Measurements from ENCODE around the gene FCN3. TPM values are rescaled to one million over a fixed set of nuclear protein-coding genes. Genes with fewer than 3 reads are reported as not detected.

The FCN3 gene
- total and polyA plus RNA-seq, 9 of the 15 experiments (the other 6 are each of a cell fraction or from before 2014, with no cell fraction given) = 0.49 TPM; not detected in 8

GRCh38 chr1:27355683-27356082 is 18.9 kb downstream of the FCN3 start:
- H3K9me1 ChIP-seq (ENCODE audit: control insufficient read depth, insufficient read depth, low read length) = no peaks in the 10 kb centered on the region
- H3K9me3 ChIP-seq (replicated peaks; ENCODE audit: control insufficient read depth, insufficient read depth, low read depth, low read length) = no peaks in the 10 kb centered on the region
- H3K4me2 ChIP-seq (ENCODE audit: insufficient read depth, low read length) = no peak overlapping the region
- H3K4me1 ChIP-seq (replicated peaks in 1 of 2; ENCODE audit: control insufficient read depth in 2 of 2, insufficient read depth in 2 of 2, low read length in 2 of 2) = peaks cover 20 to 53% of the 10 kb centered on the region in 2 experiments
- H3K4me3 ChIP-seq = no peak overlapping the region
- intact Hi-C loops (cut with micrococcal nuclease) (loop anchor here (5.0 kb wide), 2 partner anchors 37 to 53 kb away; partner anchors contain the start of gene GPR3), in situ Hi-C loops (cut with MboI) (no loop called here)
- H2AFZ ChIP-seq (ENCODE audit: low read depth, low read length) = no peak overlapping the region
- DNase-seq (ENCODE audit: extremely low read depth in 1 of 4, low spot score in 3 of 4) (no peak), FAIRE-seq (no peak), ATAC-seq (no peak)
- H3K9ac ChIP-seq (ENCODE audit: insufficient read depth in 1 of 2, low read depth in 2 of 2, low read length in 2 of 2) = peak overlapping the region in 1 of 2 experiments; percentile 53; a peak in 2 of 4 replicates
- H3K27me3 ChIP-seq (ENCODE audit: control insufficient read depth in 2 of 2, insufficient read depth in 2 of 2, low read length in 2 of 2) = no peaks in the 10 kb centered on the region
- BruUV-seq (replicated peaks) = no TSS peak
- TF ChIP-seq BRD4 (IDR thresholded peaks at IDR 0.05) (no peak), HDAC2 (IDR thresholded peaks at IDR 0.05) (peak; percentile 32; the same call in 1 of the 2 replicates), RCOR1 (IDR thresholded peaks at IDR 0.05; ENCODE audit: borderline replicate concordance in 1 of 2, low read depth in 2 of 2, low read length in 2 of 2) (0 out of 4 replicates have a peak, but pooled peaks of 1 of the 2 experiments have one; percentile 28), BCOR (IDR thresholded peaks at IDR 0.05) (peak; percentile 90), SMARCA5 (IDR thresholded peaks at IDR 0.05) (peak; percentile 54; the same call in 1 of the 2 replicates)
- H3K27ac ChIP-seq (ENCODE audit: extremely low read depth, low read depth, low read length) = no peak overlapping the region
- CTCF ChIA-PET (ENCODE audit: low intra/inter-chr PET ratio) = no interaction called here
- POLR2A ChIA-PET = interaction anchor here (0.6 to 1.4 kb wide), 2 partner anchors 11 to 241 kb away, joined by 3 to 6 read pairs; partner anchors contain the start of gene MAP3K6
- 46% methylated on average over 5 of the region's 5 CpGs for WGBS (ENCODE audit: insufficient coverage, low coverage, missing lambda C conversion rate)
- no peaks in the 10 kb centered on the region for H3K79me2 ChIP-seq (ENCODE audit: control insufficient read depth, insufficient read depth, low read length)
- 0 out of 2 replicates have a peak, but pooled peaks cover 10% of the 10 kb centered on the region for H4K20me1 ChIP-seq (replicated peaks; ENCODE audit: control insufficient read depth, insufficient read depth, low read length)
- H3K36me3 ChIP-seq (ENCODE audit: control insufficient read depth, insufficient read depth, low read length) = peaks cover 12% of the 10 kb centered on the region; the same call in 2 of the 3 replicates

- POLR2A ChIA-PET = interaction anchor here (0.6 to 4.4 kb wide), 9 partner anchors 10 to 54 kb away, joined by 3 to 19 read pairs (median 3); partner anchors contain the start of genes MAP3K6 and SYTL1
- TF ChIP-seq, protein P1, sequence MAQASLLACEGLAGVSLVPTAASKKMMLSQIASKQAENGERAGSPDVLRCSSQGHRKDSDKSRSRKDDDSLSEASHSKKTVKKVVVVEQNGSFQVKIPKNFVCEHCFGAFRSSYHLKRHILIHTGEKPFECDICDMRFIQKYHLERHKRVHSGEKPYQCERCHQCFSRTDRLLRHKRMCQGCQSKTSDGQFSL (CRISPR knock-in tag; IDR thresholded peaks at IDR 0.05) = no peak
- TF ChIP-seq, protein P1 (tag; IDR thresholded peaks at IDR 0.05) = no peak
- TF ChIP-seq NR1H2 (CRISPR knock-in tag; IDR thresholded peaks at IDR 0.05) = no peak
- TF ChIP-seq, protein P2, sequence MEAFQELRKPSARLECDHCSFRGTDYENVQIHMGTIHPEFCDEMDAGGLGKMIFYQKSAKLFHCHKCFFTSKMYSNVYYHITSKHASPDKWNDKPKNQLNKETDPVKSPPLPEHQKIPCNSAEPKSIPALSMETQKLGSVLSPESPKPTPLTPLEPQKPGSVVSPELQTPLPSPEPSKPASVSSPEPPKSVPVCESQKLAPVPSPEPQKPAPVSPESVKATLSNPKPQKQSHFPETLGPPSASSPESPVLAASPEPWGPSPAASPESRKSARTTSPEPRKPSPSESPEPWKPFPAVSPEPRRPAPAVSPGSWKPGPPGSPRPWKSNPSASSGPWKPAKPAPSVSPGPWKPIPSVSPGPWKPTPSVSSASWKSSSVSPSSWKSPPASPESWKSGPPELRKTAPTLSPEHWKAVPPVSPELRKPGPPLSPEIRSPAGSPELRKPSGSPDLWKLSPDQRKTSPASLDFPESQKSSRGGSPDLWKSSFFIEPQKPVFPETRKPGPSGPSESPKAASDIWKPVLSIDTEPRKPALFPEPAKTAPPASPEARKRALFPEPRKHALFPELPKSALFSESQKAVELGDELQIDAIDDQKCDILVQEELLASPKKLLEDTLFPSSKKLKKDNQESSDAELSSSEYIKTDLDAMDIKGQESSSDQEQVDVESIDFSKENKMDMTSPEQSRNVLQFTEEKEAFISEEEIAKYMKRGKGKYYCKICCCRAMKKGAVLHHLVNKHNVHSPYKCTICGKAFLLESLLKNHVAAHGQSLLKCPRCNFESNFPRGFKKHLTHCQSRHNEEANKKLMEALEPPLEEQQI (IDR thresholded peaks at IDR 0.05) = no peak
- no peak for TF ChIP-seq PURB (CRISPR knock-in tag; IDR thresholded peaks at IDR 0.05; ENCODE audit: low read depth)
- no peak for TF ChIP-seq IRF2 (CRISPR knock-in tag; IDR thresholded peaks at IDR 0.05)
- TF ChIP-seq ZKSCAN8 (CRISPR knock-in tag; IDR thresholded peaks at IDR 0.05) = no peak
- 0 out of 2 replicates have a peak, but pooled peaks have one; percentile 2 for TF ChIP-seq POLR2G (IDR thresholded peaks at IDR 0.05; ENCODE audit: low read depth, low read length)
- no peak for TF ChIP-seq XRCC5 (IDR thresholded peaks at IDR 0.05; ENCODE audit: low read depth, low read length)
- DNase-seq (ENCODE audit: extremely low read depth in 1 of 4, low spot score in 3 of 4) = no peak
- no peaks in the 10 kb centered on the region for H3K9me3 ChIP-seq (replicated peaks; ENCODE audit: control insufficient read depth, insufficient read depth, low read depth, low read length)
- no peaks in the 10 kb centered on the region for H3K27me3 ChIP-seq (ENCODE audit: control insufficient read depth in 2 of 2, insufficient read depth in 2 of 2, low read length in 2 of 2)
- no peak for ATAC-seq
- H4K20me1 ChIP-seq (replicated peaks; ENCODE audit: control insufficient read depth, insufficient read depth, low read length) = 0 out of 2 replicates have a peak, but pooled peaks cover under 1% of the 10 kb centered on the region
- H2AFZ ChIP-seq (ENCODE audit: low read depth, low read length) = no peak overlapping the region
- H3K4me3 ChIP-seq = no peak overlapping the region
- H3K4me1 ChIP-seq (replicated peaks in 1 of 2; ENCODE audit: control insufficient read depth in 2 of 2, insufficient read depth in 2 of 2, low read length in 2 of 2) = peaks cover 22 to 62% of the 10 kb centered on the region in 2 experiments
- peaks cover 12% of the 10 kb centered on the region; the same call in 2 of the 3 replicates for H3K36me3 ChIP-seq (ENCODE audit: control insufficient read depth, insufficient read depth, low read length)
- no TSS peak for BruUV-seq (replicated peaks)
- CTCF ChIA-PET (ENCODE audit: low intra/inter-chr PET ratio) = no interaction called here
- WGBS (ENCODE audit: insufficient coverage, low coverage, missing lambda C conversion rate) = 86% methylated on average over 3 of the region's 3 CpGs
- intact Hi-C loops (cut with micrococcal nuclease) (no loop called here), in situ Hi-C loops (cut with MboI) (no loop called here)
- no peaks in the 10 kb centered on the region for H3K79me2 ChIP-seq (ENCODE audit: control insufficient read depth, insufficient read depth, low read length)
- peak overlapping the region in 1 of 2 experiments; percentile 56; a peak in 2 of 4 replicates for H3K9ac ChIP-seq (ENCODE audit: insufficient read depth in 1 of 2, low read depth in 2 of 2, low read length in 2 of 2)
- FAIRE-seq = no peak
- H3K27ac ChIP-seq (ENCODE audit: extremely low read depth, low read depth, low read length) = no peak overlapping the region
- H3K9me1 ChIP-seq (ENCODE audit: control insufficient read depth, insufficient read depth, low read length) = no peaks in the 10 kb centered on the region
- H3K4me2 ChIP-seq (ENCODE audit: insufficient read depth, low read length) = no peak overlapping the region
These were observed 21.0 kb downstream of the FCN3 start for GRCh38 chr1:27353629-27354028.
